GM12878 (cell line): ENCODE data around the gene USP21. TPM values are rescaled to one million over a fixed set of nuclear protein-coding genes. Genes with fewer than 3 reads are reported as not detected.

Source experiments
- ATAC-seq: fragments of 200-7000 bp; cut with Tn5 transposase; 3 replicates; pipeline ENCODE4 v1.9.1; 2020; ENCODE audit warnings: mild to moderate bottlenecking, moderate library complexity
- BruUV-seq: library from RNA; stranded (reverse); fragments of 400-500 nt; replicated peaks from 2 replicates; lab custom pipeline; 2021; lab: Mats Ljungman, UMichigan
- CTCF ChIA-PET: fragments of 300-600 bp; sonication (Branson Sonifier 250); formaldehyde crosslinking; extraction: SDS; loops from one replicate; lab custom pipeline; 2021; ENCODE audit warnings: inconsistent platforms; lab: Yijun Ruan, JAX
- POLR2A ChIA-PET: fragments of 350-600 bp; formaldehyde crosslinking; extraction: SDS; loops from one replicate; lab custom pipeline; 2021; ENCODE audit warnings: inconsistent platforms; lab: Charles Lee
- RAD21 ChIA-PET: fragments of 300-600 bp; sonication (Branson Sonifier 250); formaldehyde crosslinking; loops from one replicate; lab custom pipeline; 2023; ENCODE audit warnings: antibody characterized with exemption; ENCODE audit not compliant: unreplicated experiment; lab: Charles Lee
- SMC1A ChIA-PET: fragments of 300-600 bp; sonication (Branson Sonifier 250); formaldehyde crosslinking; loops from one replicate; lab custom pipeline; 2023; ENCODE audit not compliant: unreplicated experiment, uncharacterized antibody; lab: Charles Lee
- DNase-seq: peaks from one replicate; pipeline ENCODE4 v3.0.0-alpha.2; 2011; ENCODE audit warnings: low read depth, low spot score
- FAIRE-seq: peaks from 3 replicates; lab custom pipeline; 2011; peaks lifted over from hg19 to GRCh38; lab: Jason Lieb, UNC
- H2AFZ ChIP-seq: 2 replicates; pipeline ENCODE4 v1.6.0; 2011; ENCODE audit warnings: low read depth, low read length, control low read depth; ENCODE audit not compliant: control insufficient read depth
- H3K27ac ChIP-seq: 2 replicates; pipeline ENCODE4 v1.5.1; 2011; ENCODE audit warnings: control low read depth; ENCODE audit not compliant: control insufficient read depth, insufficient read depth
- H3K27me3 ChIP-seq, 2 experiments: replicated peaks in 1 of 2; 2 replicates each; pipeline versions ENCODE4 v1.6.0 to v1.6.1; 2011; ENCODE audit warnings: low read length in 1 of 2; ENCODE audit not compliant: control insufficient read depth in 2 of 2, insufficient read depth in 2 of 2
- H3K36me3 ChIP-seq, 2 experiments: 2 replicates each; pipeline ENCODE4 v1.5.1; 2011; ENCODE audit warnings: low read length in 1 of 2; ENCODE audit not compliant: control insufficient read depth in 2 of 2, insufficient read depth in 2 of 2
- H3K4me1 ChIP-seq: 2 replicates; pipeline ENCODE4 v1.6.1; 2011; ENCODE audit warnings: mild to moderate bottlenecking, low read length, moderate library complexity, mixed read lengths; ENCODE audit not compliant: control insufficient read depth, insufficient read depth
- H3K4me2 ChIP-seq: 2 replicates; pipeline ENCODE4 v1.6.0; 2011; ENCODE audit warnings: control low read depth; ENCODE audit not compliant: control insufficient read depth, insufficient read depth
- H3K4me3 ChIP-seq: fragments of 200-600 bp; sonication (generic); 2 replicates; pipeline ENCODE4 v1.5.1; 2016
- H3K79me2 ChIP-seq: 2 replicates; pipeline ENCODE4 v1.6.0; 2011; ENCODE audit warnings: low read length; ENCODE audit not compliant: control insufficient read depth, insufficient read depth
- H3K9ac ChIP-seq: 2 replicates; pipeline ENCODE4 v1.8.0; 2011; ENCODE audit warnings: low read length, control low read depth, mixed read lengths; ENCODE audit not compliant: control insufficient read depth, insufficient read depth
- H3K9me3 ChIP-seq: replicated peaks from 3 replicates; pipeline ENCODE4 v1.5.1; 2011; ENCODE audit warnings: mild to moderate bottlenecking, low read length; ENCODE audit not compliant: control insufficient read depth, insufficient read depth
- H4K20me1 ChIP-seq: 2 replicates; pipeline ENCODE4 v1.6.0; 2011; ENCODE audit not compliant: control insufficient read depth, insufficient read depth
- ATF2 ChIP-seq: IDR thresholded peaks from 2 replicates; pipeline ENCODE4 v1.6.1; 2012; ENCODE audit warnings: low read length, inconsistent platforms
- CBFB ChIP-seq: IDR thresholded peaks from 2 replicates; pipeline ENCODE4 v1.6.1; 2016; ENCODE audit warnings: antibody characterized with exemption, low read depth
- KLF5 ChIP-seq: fragments of 450-650 bp; IDR thresholded peaks from 2 replicates; pipeline ENCODE4 v1.6.1; 2014; ENCODE audit warnings: mild to moderate bottlenecking; ENCODE audit not compliant: partially characterized antibody
- NKRF ChIP-seq: fragments of 450-650 bp; conservative IDR thresholded peaks from 2 replicates; pipeline ENCODE4 v1.6.1; 2017; ENCODE audit warnings: mild to moderate bottlenecking, moderate library complexity
- SMAD5 ChIP-seq: IDR thresholded peaks from 2 replicates; pipeline ENCODE4 v1.6.1; 2016; ENCODE audit warnings: antibody characterized with exemption, low read depth
- WGBS: methylation state at CpG from one replicate; pipeline ENCODE4 v1.1.6; 2016; ENCODE audit warnings: low lambda C conversion rate; ENCODE audit not compliant: insufficient replicate concordance, insufficient coverage; ENCODE audit errors: missing lambda C conversion rate; 5-methylcytosine and 5-hydroxymethylcytosine counted together
- in situ Hi-C: fragments of 300-500 bp; cut with MboI; formaldehyde crosslinking; loops from 9 replicates; pipeline ENCODE4 v1.14.3; 2018; ENCODE audit warnings: mixed read lengths
- intact Hi-C: fragments of 100-400 bp; cut with micrococcal nuclease; formaldehyde crosslinking; loops from one replicate; pipeline ENCODE4 v1.14.2; 2022; ENCODE audit not compliant: unreplicated experiment
- polyA plus RNA-seq, 11 experiments: library from polyadenylated mRNA; depleted of rRNA in 4 of 11; unstranded in 6 of 11; stranded (reverse) in 5 of 11; fragments of >200 nt; fragmentation: Nextera tagmentation in 4 of 11; fragmentation: Illumina TruSeq in 1 of 11; extraction: Ambion mirVana in 4 of 11; extraction: Trizol in 1 of 11; gene quantifications; 1 replicate in 1 of 11; 2 replicates in 10 of 11; pipeline versions ENCODE4 v1.2.1 to v1.2.3, GENCODE V29; 2011 to 2016; ENCODE audit warnings: inconsistent platforms in 2 of 11, missing spikeins in 2 of 11, low read depth in 1 of 11
- total RNA-seq, 4 experiments: library from RNA; depleted of rRNA in 3 of 4; stranded (reverse); fragments of >200 nt in 3 of 4; fragmentation: Illumina TruSeq in 1 of 4; extraction: Trizol in 1 of 4; gene quantifications; 2 replicates each; pipeline versions ENCODE4 v1.2.1 to v1.2.3, GENCODE V29; 2013 to 2021
- TF ChIP-seq, protein P1 (sequence below): fragments of 450-650 bp; IDR thresholded peaks from 2 replicates; pipeline ENCODE4 v1.6.1; 2016; ENCODE audit warnings: mild to moderate bottlenecking, moderate library complexity, borderline replicate concordance
- TF ChIP-seq, protein P2 (sequence below): IDR thresholded peaks from 2 replicates; pipeline ENCODE4 v1.6.1; 2012; ENCODE audit warnings: improper control_type of control experiment, low read depth, low read length; ENCODE audit not compliant: insufficient replicate concordance

USP21 gene
- total and polyA plus RNA-seq, 10 of the 15 experiments (the other 5 are each of a cell fraction or from before 2014, with no cell fraction given), result 3.2 to 28.6 (median 16.6) TPM

GRCh38 chr1:161201836-161202712, 42.8 kb downstream of the USP21 start, which contains the start of gene NDUFS2:
NDUFS2 (plus strand) TSS chr1:161202367; CDS start chr1:161202386, 19 bp downstream.
- SMC1A ChIA-PET, result interaction anchor here (0.6 to 8.1 kb wide), 21 partner anchors 9 to 189 kb away, joined by 3 to 66 read pairs (median 4); partner anchors contain the start of genes CFAP126, PPOX, SDHC and TOMM40L
- Histone ChIP-seq H3K36me3 (peaks cover 0 to 8% of the 10 kb centered on the region in 2 experiments; a peak in 1 of 4 replicates), H3K9me3 (no peaks in the 10 kb centered on the region), H4K20me1 (no peaks in the 10 kb centered on the region), H3K9ac (peak within 1 kb of the TSS; percentile 94), H3K4me1 (peaks cover 21% of the 10 kb centered on the region), H3K27me3 (no peaks in the 10 kb centered on the region), H3K4me3 (peak within 1 kb of the TSS; percentile 95), H3K4me2 (peak within 1 kb of the TSS; percentile 96), H2AFZ (peak within 1 kb of the TSS; percentile 99), H3K79me2 (peaks cover 20% of the 10 kb centered on the region), H3K27ac (peak within 1 kb of the TSS; percentile 86)
- intact Hi-C loops (loop anchor here (2.0 kb wide), 1 partner anchor 23 kb away; no protein-coding TSS in a partner anchor), in situ Hi-C loops (no loop called here)
- DNase-seq (peak; percentile 94), ATAC-seq (peak; percentile 99), FAIRE-seq (peak; percentile 99)
- CTCF ChIA-PET, result interaction anchor here (0.7 to 13.6 kb wide), 17 partner anchors 9 to 226 kb away, joined by 3 to 385 read pairs (median 6); partner anchors contain the start of genes APOA2, FCER1G, PPOX and TOMM40L
- WGBS, result 7% methylated on average over 53 of the region's 53 CpGs
- POLR2A ChIA-PET, result interaction anchor here (0.5 to 3.0 kb wide), 17 partner anchors 8 to 192 kb away, joined by 3 to 24 read pairs (median 5); partner anchors contain the start of genes B4GALT3, CFAP126, FCER1G and PPOX
- RAD21 ChIA-PET, result interaction anchor here (0.8 to 6.6 kb wide), 10 partner anchors 11 to 181 kb away, joined by 3 to 72 read pairs (median 6); partner anchors contain the start of genes CFAP126, PPOX and TOMM40L
- BruUV-seq, result no TSS peak
- TF ChIP-seq, protein P1, sequence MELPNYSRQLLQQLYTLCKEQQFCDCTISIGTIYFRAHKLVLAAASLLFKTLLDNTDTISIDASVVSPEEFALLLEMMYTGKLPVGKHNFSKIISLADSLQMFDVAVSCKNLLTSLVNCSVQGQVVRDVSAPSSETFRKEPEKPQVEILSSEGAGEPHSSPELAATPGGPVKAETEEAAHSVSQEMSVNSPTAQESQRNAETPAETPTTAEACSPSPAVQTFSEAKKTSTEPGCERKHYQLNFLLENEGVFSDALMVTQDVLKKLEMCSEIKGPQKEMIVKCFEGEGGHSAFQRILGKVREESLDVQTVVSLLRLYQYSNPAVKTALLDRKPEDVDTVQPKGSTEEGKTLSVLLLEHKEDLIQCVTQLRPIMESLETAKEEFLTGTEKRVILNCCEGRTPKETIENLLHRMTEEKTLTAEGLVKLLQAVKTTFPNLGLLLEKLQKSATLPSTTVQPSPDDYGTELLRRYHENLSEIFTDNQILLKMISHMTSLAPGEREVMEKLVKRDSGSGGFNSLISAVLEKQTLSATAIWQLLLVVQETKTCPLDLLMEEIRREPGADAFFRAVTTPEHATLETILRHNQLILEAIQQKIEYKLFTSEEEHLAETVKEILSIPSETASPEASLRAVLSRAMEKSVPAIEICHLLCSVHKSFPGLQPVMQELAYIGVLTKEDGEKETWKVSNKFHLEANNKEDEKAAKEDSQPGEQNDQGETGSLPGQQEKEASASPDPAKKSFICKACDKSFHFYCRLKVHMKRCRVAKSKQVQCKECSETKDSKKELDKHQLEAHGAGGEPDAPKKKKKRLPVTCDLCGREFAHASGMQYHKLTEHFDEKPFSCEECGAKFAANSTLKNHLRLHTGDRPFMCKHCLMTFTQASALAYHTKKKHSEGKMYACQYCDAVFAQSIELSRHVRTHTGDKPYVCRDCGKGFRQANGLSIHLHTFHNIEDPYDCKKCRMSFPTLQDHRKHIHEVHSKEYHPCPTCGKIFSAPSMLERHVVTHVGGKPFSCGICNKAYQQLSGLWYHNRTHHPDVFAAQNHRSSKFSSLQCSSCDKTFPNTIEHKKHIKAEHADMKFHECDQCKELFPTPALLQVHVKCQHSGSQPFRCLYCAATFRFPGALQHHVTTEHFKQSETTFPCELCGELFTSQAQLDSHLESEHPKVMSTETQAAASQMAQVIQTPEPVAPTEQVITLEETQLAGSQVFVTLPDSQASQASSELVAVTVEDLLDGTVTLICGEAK, result peak; percentile 93
- TF ChIP-seq, protein P2, sequence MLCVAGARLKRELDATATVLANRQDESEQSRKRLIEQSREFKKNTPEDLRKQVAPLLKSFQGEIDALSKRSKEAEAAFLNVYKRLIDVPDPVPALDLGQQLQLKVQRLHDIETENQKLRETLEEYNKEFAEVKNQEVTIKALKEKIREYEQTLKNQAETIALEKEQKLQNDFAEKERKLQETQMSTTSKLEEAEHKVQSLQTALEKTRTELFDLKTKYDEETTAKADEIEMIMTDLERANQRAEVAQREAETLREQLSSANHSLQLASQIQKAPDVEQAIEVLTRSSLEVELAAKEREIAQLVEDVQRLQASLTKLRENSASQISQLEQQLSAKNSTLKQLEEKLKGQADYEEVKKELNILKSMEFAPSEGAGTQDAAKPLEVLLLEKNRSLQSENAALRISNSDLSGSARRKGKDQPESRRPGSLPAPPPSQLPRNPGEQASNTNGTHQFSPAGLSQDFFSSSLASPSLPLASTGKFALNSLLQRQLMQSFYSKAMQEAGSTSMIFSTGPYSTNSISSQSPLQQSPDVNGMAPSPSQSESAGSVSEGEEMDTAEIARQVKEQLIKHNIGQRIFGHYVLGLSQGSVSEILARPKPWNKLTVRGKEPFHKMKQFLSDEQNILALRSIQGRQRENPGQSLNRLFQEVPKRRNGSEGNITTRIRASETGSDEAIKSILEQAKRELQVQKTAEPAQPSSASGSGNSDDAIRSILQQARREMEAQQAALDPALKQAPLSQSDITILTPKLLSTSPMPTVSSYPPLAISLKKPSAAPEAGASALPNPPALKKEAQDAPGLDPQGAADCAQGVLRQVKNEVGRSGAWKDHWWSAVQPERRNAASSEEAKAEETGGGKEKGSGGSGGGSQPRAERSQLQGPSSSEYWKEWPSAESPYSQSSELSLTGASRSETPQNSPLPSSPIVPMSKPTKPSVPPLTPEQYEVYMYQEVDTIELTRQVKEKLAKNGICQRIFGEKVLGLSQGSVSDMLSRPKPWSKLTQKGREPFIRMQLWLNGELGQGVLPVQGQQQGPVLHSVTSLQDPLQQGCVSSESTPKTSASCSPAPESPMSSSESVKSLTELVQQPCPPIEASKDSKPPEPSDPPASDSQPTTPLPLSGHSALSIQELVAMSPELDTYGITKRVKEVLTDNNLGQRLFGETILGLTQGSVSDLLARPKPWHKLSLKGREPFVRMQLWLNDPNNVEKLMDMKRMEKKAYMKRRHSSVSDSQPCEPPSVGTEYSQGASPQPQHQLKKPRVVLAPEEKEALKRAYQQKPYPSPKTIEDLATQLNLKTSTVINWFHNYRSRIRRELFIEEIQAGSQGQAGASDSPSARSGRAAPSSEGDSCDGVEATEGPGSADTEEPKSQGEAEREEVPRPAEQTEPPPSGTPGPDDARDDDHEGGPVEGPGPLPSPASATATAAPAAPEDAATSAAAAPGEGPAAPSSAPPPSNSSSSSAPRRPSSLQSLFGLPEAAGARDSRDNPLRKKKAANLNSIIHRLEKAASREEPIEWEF, result peak; percentile 73
- TF ChIP-seq SMAD5, result peak; percentile 91
- peak; percentile 86 for TF ChIP-seq KLF5
- no peak for TF ChIP-seq ATF2
- peak; percentile 65 for TF ChIP-seq NKRF
- TF ChIP-seq CBFB, result peak; percentile 82; the same call in 1 of the 2 replicates
